Endothelial cell of umbilical vein (primary cell): ENCODE results near the gene MPDZ. TPM values are rescaled to one million over a fixed set of nuclear protein-coding genes. Genes with fewer than 3 reads are reported as not detected.

ENCODE experiments used
- BruUV-seq: library from RNA; stranded (reverse); fragments of 400-500 nt; replicated peaks from 2 replicates; lab custom pipeline; 2021; lab: Mats Ljungman, UMichigan
- CTCF ChIA-PET: fragments of 300-600, 350-600 bp; sonication (Branson Sonifier 250); formaldehyde crosslinking; loops from one replicate; lab custom pipeline; 2021; ENCODE audit warnings: antibody characterized with exemption, inconsistent platforms; lab: Charles Lee
- POLR2A ChIA-PET: fragments of 300-600, 350-600 bp; sonication (Branson Sonifier 250); formaldehyde crosslinking; loops from one replicate; lab custom pipeline; 2021; ENCODE audit warnings: antibody characterized with exemption, inconsistent platforms; lab: Charles Lee
- DNase-seq: peaks from one replicate; pipeline ENCODE4 v3.0.0-alpha.2; 2011; ENCODE audit warnings: low read depth, low spot score
- FAIRE-seq: peaks from 2 replicates; lab custom pipeline; 2011; peaks lifted over from hg19 to GRCh38; lab: Jason Lieb, UNC
- H2AFZ ChIP-seq: 2 replicates; pipeline ENCODE4 v1.6.0; 2012; ENCODE audit warnings: low read depth, low read length, control low read depth, inconsistent platforms
- H3K27ac ChIP-seq: 2 replicates; pipeline ENCODE4 v1.5.1; 2011; ENCODE audit warnings: low read depth, mild to moderate bottlenecking, control low read depth, low read length, moderate library complexity; ENCODE audit not compliant: insufficient read depth
- H3K27me3 ChIP-seq, 2 experiments: 2 replicates each; pipeline versions ENCODE4 v1.6.0 to v1.6.1; 2011; ENCODE audit warnings: low read length in 2 of 2, mixed read lengths in 1 of 2; ENCODE audit not compliant: control insufficient read depth in 2 of 2, insufficient read depth in 2 of 2
- H3K36me3 ChIP-seq, 2 experiments: 2 replicates in 1 of 2; 3 replicates in 1 of 2; pipeline ENCODE4 v1.5.1; 2011; ENCODE audit warnings: low read length in 2 of 2, mild to moderate bottlenecking in 1 of 2, moderate library complexity in 1 of 2; ENCODE audit not compliant: control insufficient read depth in 2 of 2, insufficient read depth in 2 of 2; ENCODE audit errors: extremely low read depth in 1 of 2
- H3K4me1 ChIP-seq: 3 replicates; pipeline ENCODE4 v1.5.1; 2011; ENCODE audit warnings: mild to moderate bottlenecking, low read length; ENCODE audit not compliant: control insufficient read depth, insufficient read depth; ENCODE audit errors: extremely low read depth
- H3K4me2 ChIP-seq: 2 replicates; pipeline ENCODE4 v1.6.1; 2011; ENCODE audit warnings: low read length, control low read depth, mixed read lengths; ENCODE audit not compliant: insufficient read depth
- H3K4me3 ChIP-seq, 3 experiments: fragments of 200-600 bp in 1 of 3; sonication (generic), shearing (Covaris generic) in 1 of 3; replicated peaks in 1 of 3; 2 replicates each; pipeline ENCODE4 v1.5.1; 2011 to 2016; ENCODE audit warnings: control low read depth in 3 of 3, low read length in 3 of 3, mild to moderate bottlenecking in 2 of 3, inconsistent platforms in 1 of 3, low read depth in 1 of 3, moderate library complexity in 1 of 3; ENCODE audit not compliant: insufficient read depth in 1 of 3
- H3K79me2 ChIP-seq: 2 replicates; pipeline ENCODE4 v1.6.0; 2012; ENCODE audit warnings: low read length, inconsistent platforms; ENCODE audit not compliant: control insufficient read depth, insufficient read depth
- H3K9ac ChIP-seq: replicated peaks from 2 replicates; pipeline ENCODE3; 2011; ENCODE audit warnings: low read length, control low read depth; ENCODE audit not compliant: insufficient read depth; ENCODE audit errors: extremely low read depth
- H3K9me1 ChIP-seq: replicated peaks from 3 replicates; pipeline ENCODE4 v1.6.0; 2011; ENCODE audit warnings: mild to moderate bottlenecking, low read length; ENCODE audit not compliant: control insufficient read depth, insufficient read depth; ENCODE audit errors: extremely low read depth
- H3K9me3 ChIP-seq: replicated peaks from 2 replicates; pipeline ENCODE4 v1.5.1; 2012; ENCODE audit warnings: low read length, inconsistent platforms; ENCODE audit not compliant: control insufficient read depth, insufficient read depth
- H4K20me1 ChIP-seq: replicated peaks from 2 replicates; pipeline ENCODE3; 2011; ENCODE audit warnings: mild to moderate bottlenecking, low read length; ENCODE audit not compliant: control insufficient read depth, insufficient read depth; ENCODE audit errors: extremely low read depth
- CTCF ChIP-seq, 2 donors: IDR thresholded peaks; 1 replicate in 1 of 2; 2 replicates in 1 of 2; pipeline ENCODE4 v1.5.1; 2011; ENCODE audit warnings: low read length in 2 of 2, mild to moderate bottlenecking in 2 of 2, moderate library complexity in 2 of 2, control low read depth in 1 of 2, inconsistent platforms in 1 of 2, low read depth in 1 of 2; ENCODE audit not compliant: insufficient read depth in 1 of 2; ENCODE audit errors: extremely low read depth in 1 of 2
- EZH2 ChIP-seq: IDR thresholded peaks from 2 replicates; pipeline ENCODE4 v1.6.1; 2012; ENCODE audit warnings: borderline replicate concordance, low read depth, mild to moderate bottlenecking, moderate library complexity, low read length, inconsistent platforms; ENCODE audit not compliant: severe bottlenecking
- FOS ChIP-seq: IDR thresholded peaks from 2 replicates; pipeline ENCODE4 v1.6.1; 2011; ENCODE audit warnings: mild to moderate bottlenecking, low read length, moderate library complexity, borderline replicate concordance; ENCODE audit not compliant: insufficient read depth
- GATA2 ChIP-seq: IDR thresholded peaks from 2 replicates; pipeline ENCODE4 v1.7.0; 2011; ENCODE audit warnings: low read depth, mild to moderate bottlenecking, moderate library complexity, mixed read lengths, low read length; ENCODE audit not compliant: insufficient read length, insufficient read depth
- JUN ChIP-seq: IDR thresholded peaks from 2 replicates; pipeline ENCODE4 v1.6.1; 2011; ENCODE audit warnings: borderline replicate concordance, low read depth; ENCODE audit not compliant: insufficient read length, insufficient read depth
- MAX ChIP-seq: IDR thresholded peaks from 2 replicates; pipeline ENCODE4 v1.6.1; 2011; ENCODE audit not compliant: insufficient read depth, insufficient read length
- MYC ChIP-seq: IDR thresholded peaks from one replicate; pipeline ENCODE4 v1.6.1; 2011; ENCODE audit warnings: mild to moderate bottlenecking, low read depth, low read length
- POLR2A ChIP-seq: IDR thresholded peaks from 2 replicates; pipeline ENCODE4 v1.6.1; 2012; ENCODE audit warnings: low read depth, mild to moderate bottlenecking, control low read depth, low read length
- POLR2AphosphoS5 ChIP-seq: IDR thresholded peaks from 2 replicates; pipeline ENCODE4 v1.6.1; 2012; ENCODE audit warnings: low read depth, mild to moderate bottlenecking, control low read depth, low read length, moderate library complexity; ENCODE audit not compliant: insufficient read depth
- dilution Hi-C: fragments of 300-500 bp; cut with MboI; formaldehyde crosslinking; loops from one replicate; pipeline ENCODE4 v1.15.0; 2019; ENCODE audit warnings: low sequenced_read_pairs; ENCODE audit not compliant: extremely low pct_ligation_motif_present
- intact Hi-C: fragments of 100-400 bp; cut with micrococcal nuclease; formaldehyde crosslinking; loops from one replicate; pipeline ENCODE4 v1.10.0; 2022
- polyA plus RNA-seq, 4 experiments: library from polyadenylated mRNA; depleted of rRNA in 3 of 4; stranded (reverse) in 3 of 4; unstranded in 1 of 4; fragments of >200 nt; gene quantifications; 2 replicates each; pipeline versions ENCODE4 v1.2.1 to v1.2.3, GENCODE V29; 2011 to 2012; ENCODE audit warnings: missing spikeins in 1 of 4
- total RNA-seq: library from RNA; stranded (reverse); gene quantifications from 2 replicates; pipeline ENCODE4 v1.2.3, GENCODE V29; 2021

The MPDZ gene
- total and polyA plus RNA-seq, 2 donors (not counting 3 experiments of a cell fraction or from before 2014, with no cell fraction given), result 22.3 to 54.4 TPM

GRCh38 chr9:13241283-13241682 is 38.2 kb downstream of the MPDZ start:
- DNase-seq (no peak), FAIRE-seq (no peak)
- no peak overlapping the region for H2AFZ ChIP-seq
- H3K27me3 ChIP-seq, result no peaks in the 10 kb centered on the region
- H3K4me3 ChIP-seq, result no peak overlapping the region
- ChIA-PET POLR2A (no interaction called here), CTCF (interaction anchor here (0.8 to 1.2 kb wide), 4 partner anchors 12 to 110 kb away, joined by 3 to 5 read pairs (median 4); no protein-coding TSS in a partner anchor)
- H3K9me1 ChIP-seq, result no peaks in the 10 kb centered on the region
- H3K79me2 ChIP-seq, result no peaks in the 10 kb centered on the region
- H3K4me1 ChIP-seq, result no peaks in the 10 kb centered on the region
- H3K9me3 ChIP-seq, result no peaks in the 10 kb centered on the region
- no TSS peak for BruUV-seq
- no peak overlapping the region for H3K9ac ChIP-seq
- H3K27ac ChIP-seq, result no peak overlapping the region
- H4K20me1 ChIP-seq, result no peaks in the 10 kb centered on the region
- TF ChIP-seq EZH2 (no peak), MYC (no peak), JUN (no peak), FOS (no peak), GATA2 (no peak), POLR2A (no peak), POLR2AphosphoS5 (no peak), MAX (no peak), CTCF (IDR thresholded peaks at IDR 0.05; ENCODE audit: extremely low read depth in 1 of 2, insufficient read depth in 1 of 2, low read depth in 1 of 2, low read length in 2 of 2) (no peak)
- H3K4me2 ChIP-seq, result no peak overlapping the region
- peaks cover 0 to 1% of the 10 kb centered on the region in 2 experiments for H3K36me3 ChIP-seq
- intact Hi-C loops (no loop called here), dilution Hi-C loops (no loop called here)
